Measurements from ENCODE around the gene DNAJB7. TPM values are rescaled to one million over a fixed set of nuclear protein-coding genes. Genes with fewer than 3 reads are reported as not detected.

DNAJB7 gene
- total RNA-seq, 5 donors from 2014 or later (not counting 1 experiment from before 2014, with no cell fraction given), result not detected

- H3K4me1 Mint-ChIP-seq, result no peaks in the 10 kb centered on the region
- Histone ChIP-seq H3K27ac (ENCODE audit: low read length) (no peak overlapping the region), H3K27me3 (replicated peaks in 1 of 2; ENCODE audit: control insufficient read depth in 2 of 2, extremely low read depth in 1 of 2, insufficient read depth in 2 of 2, low read length in 1 of 2) (no peaks in the 10 kb centered on the region), H3K9me3 (no peaks in the 10 kb centered on the region), H3K36me3 (ENCODE audit: control insufficient read depth in 2 of 2, extremely low read depth in 1 of 2, insufficient read depth in 1 of 2, low read length in 1 of 2) (peaks cover 4 to 37% of the 10 kb centered on the region in 2 donors), H3K4me1 (ENCODE audit: control insufficient read depth in 1 of 2, extremely low read depth in 1 of 2, insufficient read depth in 2 of 2, low read length in 2 of 2) (no peaks in the 10 kb centered on the region), H3K4me3 (ENCODE audit: control insufficient read depth in 1 of 2, extremely low read depth in 1 of 2, low read length in 1 of 2) (no peak overlapping the region)
- H3K27me3 Mint-ChIP-seq, result no peaks in the 10 kb centered on the region
- H3K9me3 Mint-ChIP-seq, result no peaks in the 10 kb centered on the region
- DNase-seq (no peak), ATAC-seq (replicated peaks in 1 of 4) (no peak)
- no peak overlapping the region for H3K4me3 Mint-ChIP-seq
- peaks cover 33% of the 10 kb centered on the region for H3K36me3 Mint-ChIP-seq
- H3K27ac Mint-ChIP-seq, result no peak overlapping the region
- ChIA-PET POLR2A (interaction anchor here in 1 of 2 donors (0.6 kb wide), 1 partner anchor 32 kb away, joined by 3 read pairs; the partner anchor contains the start of gene XPNPEP3), CTCF (no interaction called here)
Observed at GRCh38 chr22:40889116-40889515, 27.2 kb upstream of the DNAJB7 start.

GRCh38 chr22:40878922-40879321, 17.0 kb upstream of the DNAJB7 start:
- Mint-ChIP-seq H3K4me3 (no peak overlapping the region), H3K27ac (no peak overlapping the region)
- CTCF ChIA-PET, result interaction anchor here in 1 of 2 donors (0.6 kb wide), 1 partner anchor 69 kb away, joined by 4 read pairs; no protein-coding TSS in a partner anchor

GRCh38 chr22:40877488-40877887, 15.6 kb upstream of the DNAJB7 start:
- H3K4me3 Mint-ChIP-seq, result no peak overlapping the region
- 100% methylated on average over 1 of the region's 3 CpGs for WGBS (ENCODE audit: insufficient coverage)
- H3K4me1 ChIP-seq (ENCODE audit: control insufficient read depth in 1 of 2, extremely low read depth in 1 of 2, insufficient read depth in 2 of 2, low read length in 2 of 2), result no peaks in the 10 kb centered on the region
- no peak overlapping the region for H3K4me3 ChIP-seq (ENCODE audit: control insufficient read depth in 1 of 2, extremely low read depth in 1 of 2, low read length in 1 of 2)
- no peaks in the 10 kb centered on the region for H3K9me3 ChIP-seq
- CTCF ChIA-PET, result interaction anchor here in 1 of 2 donors (0.7 kb wide), 1 partner anchor 687 kb away, joined by 5 read pairs; no protein-coding TSS in a partner anchor
- H3K27ac Mint-ChIP-seq, result no peak overlapping the region
- no peaks in the 10 kb centered on the region for H3K9me3 Mint-ChIP-seq
- no peak overlapping the region for H3K27ac ChIP-seq (ENCODE audit: low read length)
- no peaks in the 10 kb centered on the region for H3K27me3 ChIP-seq (replicated peaks in 1 of 2; ENCODE audit: control insufficient read depth in 2 of 2, extremely low read depth in 1 of 2, insufficient read depth in 2 of 2, low read length in 1 of 2)
- H3K36me3 Mint-ChIP-seq, result peaks cover 19% of the 10 kb centered on the region
- peaks cover 5 to 14% of the 10 kb centered on the region in 2 donors for H3K36me3 ChIP-seq (ENCODE audit: control insufficient read depth in 2 of 2, extremely low read depth in 1 of 2, insufficient read depth in 1 of 2, low read length in 1 of 2)
- ATAC-seq (replicated peaks in 1 of 4) (no peak), DNase-seq (no peak)
- POLR2A ChIA-PET, result interaction anchor here in 1 of 2 donors (0.6 kb wide), 1 partner anchor 542 kb away, joined by 7 read pairs; no protein-coding TSS in a partner anchor
- H3K4me1 Mint-ChIP-seq, result no peaks in the 10 kb centered on the region
- no peaks in the 10 kb centered on the region for H3K27me3 Mint-ChIP-seq

More at GRCh38 chr22:40878922-40879321, 17.0 kb upstream of the DNAJB7 start:
- no peak overlapping the region for H3K27ac ChIP-seq (ENCODE audit: low read length)
- no peaks in the 10 kb centered on the region for H3K27me3 ChIP-seq (replicated peaks in 1 of 2; ENCODE audit: control insufficient read depth in 2 of 2, extremely low read depth in 1 of 2, insufficient read depth in 2 of 2, low read length in 1 of 2)
- H3K4me1 Mint-ChIP-seq, result no peaks in the 10 kb centered on the region
- peaks cover 0 to 14% of the 10 kb centered on the region in 2 donors for H3K36me3 ChIP-seq (ENCODE audit: control insufficient read depth in 2 of 2, extremely low read depth in 1 of 2, insufficient read depth in 1 of 2, low read length in 1 of 2)
- POLR2A ChIA-PET, result interaction anchor here (0.5 to 0.7 kb wide), 2 partner anchors 27 to 124 kb away, joined by 5 to 8 read pairs; no protein-coding TSS in a partner anchor
- no peaks in the 10 kb centered on the region for H3K27me3 Mint-ChIP-seq
- no peak for ATAC-seq (replicated peaks in 1 of 4)
- H3K9me3 Mint-ChIP-seq, result no peaks in the 10 kb centered on the region
- H3K9me3 ChIP-seq, result no peaks in the 10 kb centered on the region
- WGBS (ENCODE audit: insufficient coverage), result no CpG with 5 or more reads among the region's 2 CpGs
- H3K4me3 ChIP-seq (ENCODE audit: control insufficient read depth in 1 of 2, extremely low read depth in 1 of 2, low read length in 1 of 2), result no peak overlapping the region
- no peaks in the 10 kb centered on the region for H3K4me1 ChIP-seq (ENCODE audit: control insufficient read depth in 1 of 2, extremely low read depth in 1 of 2, insufficient read depth in 2 of 2, low read length in 2 of 2)
- DNase-seq, result no peak
- peaks cover 19% of the 10 kb centered on the region for H3K36me3 Mint-ChIP-seq

GRCh38 chr22:40876907-40877306, 15.0 kb upstream of the DNAJB7 start:
- no peaks in the 10 kb centered on the region for H3K4me1 ChIP-seq (ENCODE audit: control insufficient read depth in 1 of 2, extremely low read depth in 1 of 2, insufficient read depth in 2 of 2, low read length in 2 of 2)
- no peak overlapping the region for H3K27ac ChIP-seq (ENCODE audit: low read length)
- ATAC-seq (replicated peaks in 1 of 4) (no peak), DNase-seq (no peak)
- CTCF ChIA-PET, result no interaction called here
- H3K36me3 ChIP-seq (ENCODE audit: control insufficient read depth in 2 of 2, extremely low read depth in 1 of 2, insufficient read depth in 1 of 2, low read length in 1 of 2), result peaks cover 5 to 8% of the 10 kb centered on the region in 2 donors
- H3K4me1 Mint-ChIP-seq, result no peaks in the 10 kb centered on the region
- H3K9me3 ChIP-seq, result no peaks in the 10 kb centered on the region
- no peaks in the 10 kb centered on the region for H3K9me3 Mint-ChIP-seq
- H3K27me3 Mint-ChIP-seq, result no peaks in the 10 kb centered on the region
- H3K36me3 Mint-ChIP-seq, result peaks cover 20% of the 10 kb centered on the region
- H3K4me3 Mint-ChIP-seq, result no peak overlapping the region
- POLR2A ChIA-PET, result interaction anchor here in 1 of 2 donors (0.6 kb wide), 1 partner anchor 157 kb away, joined by 5 read pairs; no protein-coding TSS in a partner anchor
- H3K27ac Mint-ChIP-seq, result no peak overlapping the region
- WGBS (ENCODE audit: insufficient coverage), result no CpG with 5 or more reads among the region's 1 CpG
- no peak overlapping the region for H3K4me3 ChIP-seq (ENCODE audit: control insufficient read depth in 1 of 2, extremely low read depth in 1 of 2, low read length in 1 of 2)
- no peaks in the 10 kb centered on the region for H3K27me3 ChIP-seq (replicated peaks in 1 of 2; ENCODE audit: control insufficient read depth in 2 of 2, extremely low read depth in 1 of 2, insufficient read depth in 2 of 2, low read length in 1 of 2)

GRCh38 chr22:40875111-40875510, 13.2 kb upstream of the DNAJB7 start:
- no CpG with 5 or more reads among the region's 3 CpGs for WGBS (ENCODE audit: insufficient coverage)
- Histone ChIP-seq H3K36me3 (ENCODE audit: control insufficient read depth in 2 of 2, extremely low read depth in 1 of 2, insufficient read depth in 1 of 2, low read length in 1 of 2) (peaks cover 5 to 15% of the 10 kb centered on the region in 2 donors), H3K27ac (ENCODE audit: low read length) (no peak overlapping the region), H3K4me3 (ENCODE audit: control insufficient read depth in 1 of 2, extremely low read depth in 1 of 2, low read length in 1 of 2) (no peak overlapping the region), H3K27me3 (replicated peaks in 1 of 2; ENCODE audit: control insufficient read depth in 2 of 2, extremely low read depth in 1 of 2, insufficient read depth in 2 of 2, low read length in 1 of 2) (no peaks in the 10 kb centered on the region), H3K4me1 (ENCODE audit: control insufficient read depth in 1 of 2, extremely low read depth in 1 of 2, insufficient read depth in 2 of 2, low read length in 2 of 2) (no peaks in the 10 kb centered on the region), H3K9me3 (no peaks in the 10 kb centered on the region)
- no peak overlapping the region for H3K27ac Mint-ChIP-seq
- ATAC-seq (replicated peaks in 1 of 4) (no peak), DNase-seq (no peak)
- no peaks in the 10 kb centered on the region for H3K4me1 Mint-ChIP-seq
- CTCF ChIA-PET, result interaction anchor here in 1 of 2 donors (1.9 kb wide), 1 partner anchor 48 kb away, joined by 5 read pairs; no protein-coding TSS in a partner anchor
- no peaks in the 10 kb centered on the region for H3K9me3 Mint-ChIP-seq
- POLR2A ChIA-PET, result no interaction called here
- no peak overlapping the region for H3K4me3 Mint-ChIP-seq
- peaks cover 19% of the 10 kb centered on the region for H3K36me3 Mint-ChIP-seq
- H3K27me3 Mint-ChIP-seq, result no peaks in the 10 kb centered on the region

GRCh38 chr22:40874016-40874415, 12.1 kb upstream of the DNAJB7 start:
- Histone ChIP-seq H3K27me3 (replicated peaks in 1 of 2; ENCODE audit: control insufficient read depth in 2 of 2, extremely low read depth in 1 of 2, insufficient read depth in 2 of 2, low read length in 1 of 2) (no peaks in the 10 kb centered on the region), H3K9me3 (no peaks in the 10 kb centered on the region), H3K4me1 (ENCODE audit: control insufficient read depth in 1 of 2, extremely low read depth in 1 of 2, insufficient read depth in 2 of 2, low read length in 2 of 2) (no peaks in the 10 kb centered on the region), H3K27ac (ENCODE audit: low read length) (no peak overlapping the region), H3K36me3 (ENCODE audit: control insufficient read depth in 2 of 2, extremely low read depth in 1 of 2, insufficient read depth in 1 of 2, low read length in 1 of 2) (peaks cover 5 to 15% of the 10 kb centered on the region in 2 donors), H3K4me3 (ENCODE audit: control insufficient read depth in 1 of 2, extremely low read depth in 1 of 2, low read length in 1 of 2) (no peak overlapping the region)
- ATAC-seq (replicated peaks in 1 of 4), result no peak
- Mint-ChIP-seq H3K27ac (no peak overlapping the region), H3K36me3 (peaks cover 22% of the 10 kb centered on the region), H3K27me3 (no peaks in the 10 kb centered on the region), H3K9me3 (no peaks in the 10 kb centered on the region), H3K4me3 (no peak overlapping the region), H3K4me1 (no peaks in the 10 kb centered on the region)
- no CpG with 5 or more reads among the region's 3 CpGs for WGBS (ENCODE audit: insufficient coverage)
- POLR2A ChIA-PET, result interaction anchor here (0.6 kb wide), 2 partner anchors 58 to 164 kb away, joined by 4 to 12 read pairs; no protein-coding TSS in a partner anchor
- CTCF ChIA-PET, result interaction anchor here in 1 of 2 donors (0.9 to 1.9 kb wide), 2 partner anchors 8 to 49 kb away, joined by 3 to 5 read pairs; no protein-coding TSS in a partner anchor
- DNase-seq, result no peak

All from T-cell (primary cell).